HT1080 (cell line): ENCODE results near the gene IDNK. TPM values are rescaled to one million over a fixed set of nuclear protein-coding genes. Genes with fewer than 3 reads are reported as not detected.
A peak's percentile ranks its signal among the peaks of the same experiment; 100 is the strongest.
"Not testable (repeated sequence)": the region's sequence is repeated elsewhere in the genome, so short reads cannot be mapped to it uniquely, and the experiment has no call there.

Experiments used
- DNase-seq: peaks from one replicate; pipeline ENCODE4 v3.0.0-alpha.2; 2015; ENCODE audit warnings: low read depth
- polyA plus RNA-seq, 2 experiments: library from polyadenylated mRNA; depleted of rRNA; stranded (reverse); fragments of >200 nt; gene quantifications; 2 replicates each; pipeline ENCODE4 v1.2.3, GENCODE V29; 2015
- total RNA-seq: library from RNA; depleted of rRNA; stranded (reverse); fragments of >200 nt; shearing (Covaris generic); gene quantifications from 2 replicates; pipeline ENCODE4 v1.2.3, GENCODE V29; 2014; rRNA removed

Gene IDNK
- 2.2 and 2.4 TPM in 2 replicates for total RNA-seq
- 2.9 and 3.8 TPM in 2 replicates for polyA plus RNA-seq (2015; cell fraction: cytosol; rRNA removed)
- 6.0 and 7.2 TPM in 2 replicates for polyA plus RNA-seq (2015; cell fraction: nucleus; rRNA removed)

DNA sequence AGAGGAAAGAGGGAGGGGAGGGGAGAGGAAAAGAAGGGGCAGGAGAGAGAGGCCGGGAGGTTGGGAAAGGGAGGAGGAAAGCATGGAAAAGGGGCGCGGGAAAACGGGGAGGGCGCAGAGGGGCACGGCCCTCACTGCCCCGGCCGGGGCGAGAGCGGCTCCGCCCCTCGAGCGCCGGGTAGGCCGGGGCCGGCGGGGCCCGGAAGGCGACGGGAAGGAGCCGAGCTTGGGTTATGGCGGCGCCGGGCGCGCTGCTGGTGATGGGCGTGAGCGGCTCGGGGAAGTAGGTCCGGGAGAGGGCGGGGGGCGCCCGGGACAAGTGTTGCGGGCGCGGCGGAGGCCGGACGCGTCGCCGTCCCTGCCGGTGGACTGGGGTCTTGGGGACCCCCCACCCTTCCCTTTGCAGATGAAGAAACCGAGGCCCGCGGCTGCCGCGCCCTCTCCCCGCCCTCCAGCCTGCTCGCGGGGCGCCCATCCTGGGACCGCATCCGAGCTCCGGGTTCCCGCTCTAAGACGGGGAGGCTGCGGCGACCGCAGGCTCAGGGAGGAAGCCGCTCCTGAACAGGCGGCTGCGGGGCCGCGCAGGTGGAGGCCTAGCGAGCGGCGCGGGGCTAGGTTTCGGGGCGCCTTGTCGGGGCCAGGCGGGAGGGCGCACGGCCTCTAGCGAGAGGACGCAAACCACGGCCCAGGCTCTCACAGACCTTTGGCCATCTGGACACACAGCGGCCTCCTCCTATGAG lies at the start of gene IDNK:
IDNK (plus strand) TSS at position 205 of the 740 bp plus-strand sequence; CDS start at position 234, 29 bp downstream.
- peak; percentile 68 for DNase-seq

DNA sequence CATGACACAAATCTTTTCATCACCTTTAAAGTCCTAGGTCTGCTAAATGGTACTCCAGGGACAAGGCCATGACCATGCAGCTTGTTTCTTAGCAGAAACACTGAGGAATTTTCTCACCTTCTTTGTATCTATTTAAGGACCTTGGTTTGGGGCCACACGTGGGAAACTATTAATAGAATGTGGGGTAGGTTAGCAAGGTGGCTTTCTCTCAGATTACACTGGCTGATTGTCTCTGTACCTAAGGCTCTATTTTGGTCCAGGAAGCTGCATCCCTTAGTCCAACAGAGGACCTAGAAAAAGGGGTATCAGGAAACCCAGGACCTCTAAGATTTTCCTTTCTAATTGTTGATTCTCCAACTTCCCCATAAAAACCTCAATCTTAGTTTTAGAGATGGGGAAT lies 48.5 kb upstream of the IDNK start:
- DNase-seq: no peak

DNA sequence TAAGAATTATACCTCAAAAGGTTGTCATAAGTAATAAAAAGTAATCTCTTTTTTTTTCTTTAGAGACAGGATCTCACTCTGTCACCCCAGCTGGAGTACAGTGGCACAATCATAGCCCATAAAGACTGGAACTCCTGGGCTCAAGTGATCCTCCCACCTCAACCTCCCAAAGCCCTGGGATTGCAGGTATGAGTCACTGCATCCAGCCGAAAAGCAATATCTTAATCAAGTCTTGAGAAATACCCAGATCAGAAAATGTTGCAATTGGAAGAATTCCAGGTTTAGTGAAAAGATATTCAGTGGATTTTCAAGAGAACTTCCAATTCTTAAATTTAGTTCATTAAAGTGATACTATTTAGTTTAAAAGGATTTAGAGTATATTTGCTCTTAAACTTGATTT lies 40.9 kb upstream of the IDNK start:
- DNase-seq: peak; percentile 41

DNA sequence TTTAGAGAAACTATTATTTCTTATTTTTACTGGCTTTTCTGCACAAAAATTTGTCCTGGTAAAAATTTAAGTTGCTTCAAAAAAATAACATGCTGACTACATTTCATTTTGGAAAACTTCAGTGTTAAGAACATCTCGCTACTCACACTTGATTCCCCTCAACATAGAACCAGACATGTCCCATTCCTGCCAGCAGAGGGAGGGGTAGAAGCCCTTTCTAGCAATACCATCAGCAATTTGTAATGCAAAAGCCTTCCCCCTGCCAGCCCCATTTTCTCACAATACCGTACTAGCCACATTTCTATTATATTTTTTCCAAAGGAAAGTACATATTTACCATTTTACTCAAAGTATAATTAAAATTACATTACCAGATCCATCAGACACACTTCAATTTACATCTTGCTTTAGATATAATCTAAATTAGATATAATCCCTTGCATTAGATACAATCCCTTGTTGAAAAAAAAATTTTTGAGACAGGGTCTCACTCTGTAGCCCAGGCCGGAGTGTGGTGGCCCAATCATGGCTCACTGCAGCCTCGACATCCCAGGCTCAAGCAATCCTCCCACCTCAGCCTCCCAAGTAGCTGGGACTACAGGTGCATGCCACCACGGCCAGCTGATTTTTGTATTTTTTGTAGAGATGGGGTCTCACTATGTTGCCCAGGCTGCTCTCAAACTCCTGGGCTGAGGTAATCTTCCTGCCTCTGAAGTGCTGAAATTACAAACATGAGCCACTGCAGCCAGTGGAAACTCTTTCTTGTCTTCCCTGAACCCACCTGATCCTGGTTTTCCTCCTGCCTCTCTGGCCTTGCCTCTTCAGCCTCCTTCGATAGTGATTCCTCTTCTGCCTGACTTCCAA lies 39.6 kb upstream of the IDNK start:
- peak; percentile 37 for DNase-seq

DNA sequence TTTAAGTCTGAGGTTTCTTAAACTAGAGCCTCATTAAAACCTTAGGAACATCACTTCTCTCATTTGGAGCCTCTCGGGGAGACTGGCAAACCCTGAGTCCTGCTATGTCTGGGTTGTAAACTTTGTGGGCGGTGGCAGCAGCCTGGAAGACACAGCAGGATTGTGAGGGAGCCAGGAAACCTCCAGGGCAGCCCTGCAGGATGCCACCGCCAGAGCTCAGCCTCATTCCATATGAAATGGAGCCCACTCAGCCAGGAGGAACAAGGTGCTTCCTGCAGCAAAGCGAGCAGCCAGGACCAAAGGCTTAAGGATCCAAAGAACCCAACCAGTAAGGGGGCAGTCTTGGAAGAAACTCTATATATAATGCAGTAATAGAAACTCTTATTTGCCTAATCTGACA lies 37.9 kb upstream of the IDNK start:
- no peak for DNase-seq

DNA sequence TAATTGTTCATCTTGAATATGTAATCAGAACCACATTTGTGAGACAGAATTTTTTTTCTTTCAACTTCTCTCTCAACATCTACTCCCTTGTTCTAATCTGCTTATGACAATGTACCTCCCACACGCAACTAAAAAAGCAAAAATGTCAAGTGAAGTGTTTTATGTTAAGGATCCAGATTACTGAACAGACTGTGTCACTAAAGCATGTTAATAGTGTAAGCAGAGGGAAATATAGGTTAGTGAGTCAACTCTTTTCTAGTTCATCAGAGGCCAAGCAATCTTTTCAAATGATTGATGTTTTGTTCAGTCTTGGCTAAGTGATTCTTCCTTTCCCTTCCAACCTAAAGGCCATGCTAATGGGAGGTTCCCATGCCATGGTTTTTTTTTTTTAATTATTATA lies 34.7 kb upstream of the IDNK start:
- DNase-seq: no peak

DNA sequence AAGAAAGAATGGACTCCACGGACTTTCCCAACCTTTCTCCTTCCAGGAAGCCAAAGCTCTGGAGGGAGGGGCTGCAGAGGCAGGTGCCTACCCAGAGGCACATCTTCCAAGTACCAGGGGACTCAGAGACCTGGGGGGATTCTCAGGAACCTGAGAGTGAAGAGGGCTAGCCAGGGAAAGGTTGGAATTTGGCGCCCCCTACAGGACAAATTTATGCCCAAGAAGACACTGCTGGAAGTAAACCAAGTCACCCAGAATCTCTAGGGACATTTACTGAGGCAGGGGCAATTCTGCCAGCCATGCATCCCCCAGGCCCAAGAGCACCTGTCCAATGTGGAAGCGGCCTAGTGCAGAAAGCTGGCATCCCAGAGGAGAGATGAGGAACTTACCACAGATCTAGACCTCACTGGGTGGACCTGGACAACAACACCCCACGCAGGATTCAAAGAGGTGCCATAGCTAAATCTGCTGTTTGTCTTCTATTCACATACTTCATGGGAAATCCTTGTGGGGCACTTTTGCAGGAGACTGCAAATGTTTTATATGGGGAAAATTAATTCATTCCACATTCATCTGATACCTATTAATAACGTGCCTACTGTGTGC lies 25.9 kb upstream of the IDNK start:
- peak; percentile 19 for DNase-seq

DNA sequence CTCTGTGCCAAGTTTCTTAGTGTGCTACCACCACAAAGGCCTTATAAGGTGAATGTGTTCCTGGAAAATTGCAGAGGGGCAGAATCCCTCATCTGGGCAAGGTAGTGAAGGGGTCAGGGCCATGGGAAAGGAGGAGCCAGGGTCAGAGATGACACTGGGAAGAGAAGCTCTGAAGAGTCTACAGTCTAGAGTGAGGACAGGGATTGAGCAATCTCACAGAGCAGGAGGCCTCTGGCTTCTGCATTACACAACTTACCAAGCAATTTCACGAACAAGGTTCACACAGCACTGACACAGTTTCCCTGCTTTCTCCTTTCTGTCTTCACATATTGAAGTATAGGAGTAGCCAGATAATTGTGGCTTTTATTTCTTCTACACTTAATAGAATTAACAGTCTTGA lies 24.5 kb upstream of the IDNK start:
- DNase-seq: no peak

DNA sequence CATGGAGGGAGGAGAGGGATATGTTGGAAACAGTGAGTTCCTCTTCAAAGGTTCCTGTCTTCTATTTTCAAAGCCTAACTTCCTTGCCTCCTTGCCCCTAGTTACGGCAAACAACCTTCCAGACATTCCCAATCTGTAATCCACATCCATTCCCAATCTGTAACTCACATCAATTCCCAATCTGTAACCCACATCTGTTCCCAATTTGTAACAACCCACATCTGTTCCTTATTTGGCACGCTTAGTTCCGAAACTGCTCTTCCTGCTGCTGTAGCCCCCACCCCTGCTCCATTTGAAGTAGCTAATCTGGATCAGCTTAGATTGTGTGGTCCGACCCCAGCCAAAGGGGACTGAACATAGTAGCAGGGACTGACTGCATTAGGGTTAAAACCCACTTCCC lies 23.9 kb upstream of the IDNK start:
- no peak for DNase-seq

DNA sequence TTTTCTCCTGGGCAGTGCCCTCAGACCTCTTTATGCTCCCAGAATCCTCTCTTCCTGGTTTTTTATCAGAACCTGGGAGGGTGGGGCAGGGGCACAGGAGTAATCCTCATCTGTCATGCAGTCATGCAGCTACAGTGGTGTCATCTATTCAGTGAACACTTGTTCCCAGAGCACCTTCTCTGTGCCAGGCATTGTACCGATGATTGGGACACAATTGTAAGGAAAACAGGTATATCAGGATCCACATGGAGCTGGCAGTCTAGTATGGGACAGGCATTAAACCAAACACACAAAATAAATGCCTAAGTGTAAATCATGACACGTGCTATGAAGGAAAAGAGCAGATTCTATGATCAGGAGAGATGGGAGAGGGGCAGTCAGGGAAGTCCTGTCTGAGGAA lies 21.5 kb upstream of the IDNK start:
- no peak for DNase-seq

DNA sequence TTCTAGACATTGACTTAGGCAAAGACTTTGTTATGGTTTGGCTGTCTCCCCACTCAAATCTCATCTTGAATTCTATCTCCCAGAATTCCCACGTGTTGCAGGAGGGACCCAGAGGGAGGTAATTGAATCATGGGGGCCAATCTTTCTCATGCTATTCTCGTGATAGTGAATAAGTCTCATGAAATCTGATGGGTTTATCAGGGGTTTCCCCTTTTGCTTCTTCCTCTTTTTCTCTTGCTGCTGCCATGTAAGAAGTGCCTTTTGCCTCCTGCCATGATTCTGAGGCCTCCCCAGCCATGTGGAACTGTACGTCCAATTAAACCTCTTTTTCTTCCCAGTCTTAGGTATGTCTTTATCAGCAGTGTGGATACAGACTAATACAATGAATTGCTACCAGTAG lies 15.3 kb upstream of the IDNK start:
- DNase-seq: not testable (repeated sequence)

DNA sequence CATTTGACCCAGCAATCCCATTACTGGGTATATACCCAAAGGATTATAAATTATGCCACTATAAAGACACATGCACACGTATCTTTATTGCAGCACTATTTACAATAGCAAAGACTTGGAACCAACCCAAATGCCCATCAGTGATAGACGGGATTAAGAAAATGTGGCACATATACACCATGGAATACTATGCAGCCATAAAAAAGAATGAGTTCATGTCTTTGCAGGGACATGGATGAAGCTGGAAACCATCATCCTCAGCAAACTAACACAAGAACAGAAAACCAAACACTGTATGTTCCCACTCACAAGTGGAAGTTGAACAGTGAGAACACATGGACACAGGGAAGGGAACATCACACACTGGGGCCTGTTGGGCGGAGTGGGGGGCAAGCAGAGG lies 9.6 kb upstream of the IDNK start:
- DNase-seq: not testable (repeated sequence)

DNA sequence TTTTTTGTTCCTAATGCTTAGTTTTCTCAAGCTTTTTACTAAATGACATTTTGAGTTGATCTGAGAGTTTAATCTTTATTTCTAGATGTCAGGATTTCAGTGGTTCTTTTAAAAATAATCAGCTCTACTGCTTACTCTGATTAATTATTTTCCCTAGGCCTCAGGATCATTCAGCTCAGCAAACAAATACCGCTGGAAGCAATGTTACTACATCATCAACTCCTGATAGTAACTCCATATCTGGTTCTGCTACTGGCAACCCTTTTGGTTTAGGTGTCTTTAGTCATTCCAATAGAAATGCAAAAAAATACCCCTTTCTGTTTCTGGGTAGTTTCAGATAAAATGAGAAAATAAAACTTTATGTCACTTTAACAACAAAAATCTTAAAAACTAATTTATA lies 5.6 kb upstream of the IDNK start:
- DNase-seq: no peak

DNA sequence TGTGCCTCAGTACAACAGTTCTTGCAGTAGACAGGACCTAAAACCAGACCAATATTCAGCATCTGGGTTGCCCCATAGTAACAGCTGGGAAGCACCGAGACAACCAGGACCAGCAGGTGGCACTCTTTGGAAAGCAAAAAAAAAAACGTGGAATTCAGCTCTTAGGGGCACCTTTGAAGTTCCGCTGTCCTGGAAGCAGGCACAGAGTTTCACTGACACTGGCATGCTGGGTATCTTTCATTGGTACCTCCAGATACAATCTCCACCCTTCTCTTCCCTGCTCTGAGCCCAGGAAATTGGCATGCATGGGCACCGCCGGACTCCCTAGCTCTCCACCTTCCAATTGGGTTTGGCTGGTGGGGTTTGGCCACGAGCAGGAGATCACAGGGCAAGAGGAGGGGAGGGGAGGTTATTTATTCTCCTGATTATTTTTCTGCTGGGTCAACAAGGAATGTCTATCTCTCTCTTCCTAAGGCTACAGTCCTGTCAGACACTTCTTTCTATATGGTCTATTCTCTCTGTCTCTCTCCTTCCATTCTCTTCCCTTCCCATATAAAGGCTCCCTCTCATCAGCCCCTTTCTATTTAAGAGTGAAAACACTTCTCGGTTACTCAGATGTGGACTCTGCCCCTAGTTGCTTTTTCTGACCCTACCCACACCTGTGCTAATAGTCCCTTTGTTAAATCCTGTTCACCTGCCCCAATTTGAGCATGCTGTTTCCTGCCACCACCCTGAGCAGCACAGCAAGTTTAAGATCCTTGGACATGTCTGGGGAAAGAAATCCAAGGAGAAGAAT lies 1.9 kb upstream of the IDNK start:
- peak; percentile 67 for DNase-seq

DNA sequence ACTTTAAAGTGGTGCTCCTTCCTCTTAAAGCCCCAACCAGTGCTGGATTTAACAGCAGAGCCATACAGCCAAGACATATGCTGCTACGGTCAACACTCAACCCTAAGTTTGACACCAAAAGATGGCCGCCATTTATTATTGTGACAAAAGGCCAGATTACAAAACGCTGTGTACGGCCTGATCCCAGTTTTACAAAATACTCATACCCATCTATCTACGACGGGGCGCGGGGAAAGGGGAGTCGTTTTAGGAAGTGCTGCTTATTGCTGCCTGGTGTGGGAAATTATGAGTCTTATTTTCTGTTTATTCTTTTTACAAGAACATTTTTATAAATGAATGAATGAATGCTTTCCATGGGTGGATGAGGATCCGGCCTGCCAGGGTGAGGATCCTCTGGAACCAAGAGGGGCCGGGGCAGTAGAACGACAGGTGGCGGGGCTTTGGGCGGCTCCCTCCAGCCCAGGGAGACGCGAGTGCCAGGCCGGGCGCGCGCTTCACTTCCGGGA lies 457 bp upstream of the IDNK start:
- no peak for DNase-seq

DNA sequence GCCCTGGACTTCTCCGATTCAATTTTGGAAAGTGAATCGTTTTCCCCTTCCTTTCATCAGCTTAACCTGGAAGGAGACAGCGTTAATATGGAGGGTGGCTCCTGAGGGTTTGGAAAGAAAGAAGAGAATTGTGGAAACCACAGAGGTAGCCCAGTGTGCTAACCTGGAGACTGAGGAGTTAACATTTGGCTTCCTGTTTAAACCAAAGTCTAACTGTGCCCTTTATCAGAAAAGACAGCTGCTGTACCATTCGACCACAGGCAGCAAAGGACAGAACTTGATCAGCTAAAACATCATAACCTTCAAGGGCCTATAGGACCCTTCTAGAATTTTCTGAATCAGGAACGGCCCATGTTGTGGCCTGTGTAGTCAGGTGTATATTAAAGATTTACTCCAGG lies 735 bp downstream of the IDNK start:
- DNase-seq: no peak

DNA sequence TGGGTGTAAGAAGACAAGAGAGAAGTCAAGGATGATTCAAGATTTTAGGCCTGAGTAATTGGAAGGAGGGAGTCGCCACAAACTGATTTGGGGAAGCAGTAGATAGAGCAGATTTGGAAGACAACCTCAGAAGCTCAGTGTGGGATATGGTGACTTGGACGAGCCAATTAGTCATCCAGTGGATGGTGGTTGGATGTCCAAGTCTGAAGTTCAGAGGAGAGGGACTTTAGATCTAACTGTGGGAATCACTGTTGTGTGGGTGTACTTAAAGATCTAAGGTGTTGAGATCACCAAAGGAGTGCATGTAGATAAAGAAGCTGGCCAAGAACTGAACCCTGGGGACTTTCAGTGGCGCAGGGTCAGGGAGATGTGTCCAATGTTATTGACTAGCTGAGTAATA lies 2.2 kb downstream of the IDNK start:
- DNase-seq: no peak

DNA sequence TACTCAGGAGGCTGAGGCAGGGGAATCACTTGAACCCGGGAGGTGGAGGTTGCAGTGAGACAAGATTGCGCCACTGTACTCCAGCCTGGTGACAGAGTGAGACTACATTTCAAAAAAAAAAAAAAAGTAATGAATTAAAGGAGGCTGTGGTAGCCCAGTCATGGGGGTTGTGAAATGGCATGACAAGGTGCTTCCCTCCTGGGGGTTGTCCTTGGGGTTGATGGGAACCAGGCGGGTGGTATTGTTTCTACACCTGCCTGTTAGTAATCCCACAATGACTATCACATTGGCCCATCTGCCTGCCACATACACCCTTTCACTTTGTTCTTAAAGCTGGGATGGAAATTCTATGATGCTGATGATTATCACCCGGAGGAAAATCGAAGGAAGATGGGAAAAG lies 5.6 kb downstream of the IDNK start:
- no peak for DNase-seq

DNA sequence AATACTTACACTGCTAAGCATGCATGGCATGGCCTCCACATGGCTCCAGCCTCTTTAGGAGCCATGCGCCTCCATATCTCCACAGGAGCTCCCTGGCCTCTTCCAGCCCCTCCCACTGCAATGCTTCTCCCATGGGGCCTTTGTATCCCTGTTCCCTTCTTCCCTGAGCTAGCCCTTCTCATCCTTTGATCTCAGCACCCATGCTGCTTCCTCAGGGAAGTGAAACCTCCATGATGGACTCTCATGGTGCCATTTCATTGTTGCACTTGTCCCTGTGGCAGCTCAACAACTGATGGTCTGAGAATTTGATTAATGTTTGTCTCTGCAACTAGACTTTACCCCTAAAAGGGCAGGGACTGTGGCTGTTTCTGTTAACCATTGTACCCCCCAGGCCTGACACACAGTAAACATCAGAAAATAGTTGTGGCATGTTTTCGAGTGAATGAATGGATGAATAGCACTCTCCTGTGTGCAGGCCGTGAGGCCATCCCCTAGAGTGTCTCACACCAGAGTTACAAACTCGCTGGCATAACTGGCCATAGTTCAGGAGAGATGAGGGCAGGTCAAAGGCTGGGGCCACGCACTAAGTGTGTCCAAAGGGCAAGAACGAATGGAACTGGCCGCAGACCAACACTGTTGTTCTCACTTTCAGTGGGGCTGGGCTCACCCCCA lies 6.6 kb downstream of the IDNK start:
- DNase-seq: no peak

DNA sequence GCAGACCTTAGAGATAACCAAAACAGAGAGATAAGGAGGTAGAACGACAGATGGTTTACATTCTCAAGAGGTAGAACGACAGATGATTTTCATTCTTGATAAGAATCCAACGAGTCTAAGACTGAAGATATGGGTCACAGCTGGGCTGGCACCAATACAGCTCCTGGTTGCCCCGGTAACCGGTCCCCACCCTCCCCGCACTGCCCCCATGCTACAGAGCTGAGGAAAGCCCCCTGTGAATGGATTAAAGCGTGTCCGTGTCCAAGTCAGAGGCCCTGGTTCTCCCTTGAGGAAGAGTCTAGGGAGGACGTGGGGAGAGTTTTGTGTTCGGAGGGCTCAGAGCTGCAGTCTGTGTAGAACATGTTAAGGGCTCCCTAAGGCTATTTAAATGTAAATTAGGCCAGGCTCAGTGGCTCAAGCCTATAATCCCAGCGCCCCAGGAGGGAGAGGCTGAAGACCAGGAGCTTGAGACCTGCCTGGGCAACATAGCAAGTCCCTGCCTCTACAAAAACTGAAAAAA lies 8.1 kb downstream of the IDNK start:
- DNase-seq: no peak
